BE2C (cell line): ENCODE measurements around the gene SART1.

ENCODE experiments used
- DNase-seq: peaks from one replicate; pipeline ENCODE4 v3.0.0-alpha.2; 2020
- H3K27me3 ChIP-seq: fragments of 250-450 bp; sonication (Bioruptor Pico); 2 replicates; pipeline ENCODE4 v1.5.1; 2020; ENCODE audit warnings: mild to moderate bottlenecking
- H3K36me3 ChIP-seq: fragments of 250-450 bp; sonication (Bioruptor Pico); 2 replicates; pipeline ENCODE4 v1.5.1; 2020; ENCODE audit warnings: mild to moderate bottlenecking
- H3K4me1 ChIP-seq: fragments of 250-450 bp; sonication (Bioruptor Pico); 2 replicates; pipeline ENCODE4 v1.5.1; 2020
- H3K4me3 ChIP-seq: 2 replicates; pipeline ENCODE4 v1.5.1; 2011; ENCODE audit warnings: low read depth, low read length
- H3K9me3 ChIP-seq: fragments of 250-450 bp; sonication (Bioruptor Pico); 2 replicates; pipeline ENCODE4 v1.5.1; 2020
- TF ChIP-seq, protein P1 (sequence below): IDR thresholded peaks from 2 replicates; pipeline ENCODE4 v1.5.1; 2012; ENCODE audit warnings: mild to moderate bottlenecking, low read depth, low read length

Gene SART1

DNA sequence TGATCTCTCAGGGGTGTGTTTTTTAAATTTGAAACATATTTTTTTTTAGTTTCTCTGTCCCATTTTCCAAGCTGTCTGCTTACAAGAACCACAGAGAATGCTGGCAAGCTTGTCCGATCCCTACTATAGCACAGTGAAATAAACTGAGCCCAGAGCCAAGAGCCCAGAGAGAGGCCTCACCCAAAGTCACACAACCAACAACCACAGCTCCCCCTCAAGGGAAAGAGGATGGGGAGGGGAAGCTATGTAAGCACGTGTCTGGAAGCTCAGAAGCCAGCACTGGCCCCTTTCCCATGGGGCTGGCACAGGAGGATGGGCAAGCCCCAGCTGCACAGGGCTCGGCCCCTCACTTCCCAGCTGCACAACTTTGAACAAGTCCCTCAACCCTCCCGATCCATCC, 3.2 kb upstream of the SART1 start:
- DNase-seq: no peak
- TF ChIP-seq, protein P1, sequence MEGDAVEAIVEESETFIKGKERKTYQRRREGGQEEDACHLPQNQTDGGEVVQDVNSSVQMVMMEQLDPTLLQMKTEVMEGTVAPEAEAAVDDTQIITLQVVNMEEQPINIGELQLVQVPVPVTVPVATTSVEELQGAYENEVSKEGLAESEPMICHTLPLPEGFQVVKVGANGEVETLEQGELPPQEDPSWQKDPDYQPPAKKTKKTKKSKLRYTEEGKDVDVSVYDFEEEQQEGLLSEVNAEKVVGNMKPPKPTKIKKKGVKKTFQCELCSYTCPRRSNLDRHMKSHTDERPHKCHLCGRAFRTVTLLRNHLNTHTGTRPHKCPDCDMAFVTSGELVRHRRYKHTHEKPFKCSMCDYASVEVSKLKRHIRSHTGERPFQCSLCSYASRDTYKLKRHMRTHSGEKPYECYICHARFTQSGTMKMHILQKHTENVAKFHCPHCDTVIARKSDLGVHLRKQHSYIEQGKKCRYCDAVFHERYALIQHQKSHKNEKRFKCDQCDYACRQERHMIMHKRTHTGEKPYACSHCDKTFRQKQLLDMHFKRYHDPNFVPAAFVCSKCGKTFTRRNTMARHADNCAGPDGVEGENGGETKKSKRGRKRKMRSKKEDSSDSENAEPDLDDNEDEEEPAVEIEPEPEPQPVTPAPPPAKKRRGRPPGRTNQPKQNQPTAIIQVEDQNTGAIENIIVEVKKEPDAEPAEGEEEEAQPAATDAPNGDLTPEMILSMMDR: no peak
- no peak overlapping the region for H3K4me3 ChIP-seq
- H3K36me3 ChIP-seq: no peaks in the 10 kb centered on the region; the same call in 1 of the 2 replicates
- H3K27me3 ChIP-seq: peaks cover 3% of the 10 kb centered on the region
- H3K9me3 ChIP-seq: no peaks in the 10 kb centered on the region
- no peaks in the 10 kb centered on the region for H3K4me1 ChIP-seq

DNA sequence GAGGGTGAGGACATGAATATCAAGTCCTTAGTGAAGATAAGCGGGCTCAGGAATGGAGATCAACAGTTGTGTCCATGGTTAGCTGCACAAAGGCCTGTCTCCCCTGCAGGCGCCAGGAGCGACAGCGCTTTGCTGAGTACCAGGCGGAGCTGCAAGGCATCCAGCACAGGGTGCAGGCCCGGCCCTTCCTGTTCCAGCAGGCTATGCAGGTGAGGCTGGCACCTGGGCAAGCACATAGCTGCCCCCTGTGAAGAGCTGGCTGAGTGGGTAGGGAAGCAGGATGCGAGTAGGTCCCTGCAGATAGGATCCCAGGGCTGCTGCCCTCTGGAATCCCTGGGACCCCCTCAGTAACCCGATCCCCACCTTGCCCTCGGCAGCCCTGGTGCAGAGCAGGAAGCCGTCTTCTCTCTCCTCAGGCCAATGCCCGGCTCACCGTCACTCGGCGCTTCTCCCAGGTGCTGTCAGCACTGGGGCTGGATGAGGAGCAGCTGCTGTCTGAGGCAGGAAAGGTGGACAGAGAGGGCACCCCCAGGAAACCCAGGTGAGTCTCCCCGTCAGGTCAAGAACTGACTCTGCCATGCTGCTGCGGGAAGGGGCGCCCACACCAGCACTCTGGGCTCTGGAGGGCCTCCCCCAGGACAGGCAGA, 2.6 kb upstream of the SART1 start:
- H3K9me3 ChIP-seq: no peaks in the 10 kb centered on the region
- H3K27me3 ChIP-seq: peaks cover 3% of the 10 kb centered on the region
- no peaks in the 10 kb centered on the region for H3K4me1 ChIP-seq
- no peak for DNase-seq
- TF ChIP-seq, protein P1: no peak
- peaks cover 3% of the 10 kb centered on the region for H3K36me3 ChIP-seq
- no peak overlapping the region for H3K4me3 ChIP-seq

DNA sequence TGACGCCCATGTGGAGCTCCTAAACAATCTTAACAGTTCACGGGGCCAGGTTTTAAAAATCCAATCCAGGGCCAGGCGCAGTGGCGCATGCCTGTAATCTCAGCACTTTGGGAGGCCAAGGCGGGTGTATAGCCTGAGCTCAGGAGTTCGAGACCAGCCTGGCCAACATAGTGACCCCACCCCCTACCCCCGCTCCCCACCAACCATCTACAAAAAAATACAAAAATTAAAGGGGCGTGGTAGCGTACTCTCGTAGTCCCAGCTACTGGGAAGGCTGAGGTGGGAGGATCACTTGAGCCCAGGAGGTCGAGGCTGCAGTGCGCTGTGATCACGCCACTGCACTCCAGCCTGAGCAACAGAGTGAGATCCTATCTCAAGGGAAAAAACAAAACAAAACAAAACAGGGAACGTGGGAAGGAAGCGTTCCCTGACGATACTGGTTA, 689 bp upstream of the SART1 start:
- H3K4me1 ChIP-seq: no peaks in the 10 kb centered on the region
- peaks cover under 1% of the 10 kb centered on the region; the same call in 1 of the 2 replicates for H3K27me3 ChIP-seq
- TF ChIP-seq, protein P1: no peak
- DNase-seq: no peak
- H3K36me3 ChIP-seq: peaks cover 22% of the 10 kb centered on the region
- no peaks in the 10 kb centered on the region for H3K9me3 ChIP-seq
- H3K4me3 ChIP-seq: peak overlapping the region; percentile 94

DNA sequence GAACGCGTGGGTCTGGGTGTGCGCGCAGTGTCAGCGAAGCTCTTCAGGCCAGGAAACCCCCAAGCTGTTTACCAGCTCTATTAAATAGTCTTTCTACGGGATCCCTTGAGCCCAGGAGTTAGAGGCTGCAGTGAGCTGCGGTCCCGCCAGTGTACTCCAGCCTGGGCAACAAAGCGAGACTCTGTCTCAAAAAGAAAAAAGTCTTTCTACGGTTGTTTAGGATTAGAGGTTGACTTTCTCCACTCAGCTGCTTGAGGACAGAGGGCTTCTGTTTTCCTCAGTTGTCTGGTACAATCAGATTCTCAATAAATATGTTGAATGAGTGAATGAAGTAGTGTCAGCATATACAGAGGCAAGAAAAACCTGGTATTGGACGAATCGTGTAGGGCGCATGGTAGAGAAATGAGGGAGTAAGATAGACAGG, 619 bp downstream of the SART1 start:
- Histone ChIP-seq H3K36me3 (peaks cover 35% of the 10 kb centered on the region), H3K4me1 (no peaks in the 10 kb centered on the region), H3K27me3 (no peaks in the 10 kb centered on the region), H3K9me3 (no peaks in the 10 kb centered on the region), H3K4me3 (peak overlapping the region; percentile 94)
- DNase-seq: no peak
- TF ChIP-seq, protein P1: no peak

DNA sequence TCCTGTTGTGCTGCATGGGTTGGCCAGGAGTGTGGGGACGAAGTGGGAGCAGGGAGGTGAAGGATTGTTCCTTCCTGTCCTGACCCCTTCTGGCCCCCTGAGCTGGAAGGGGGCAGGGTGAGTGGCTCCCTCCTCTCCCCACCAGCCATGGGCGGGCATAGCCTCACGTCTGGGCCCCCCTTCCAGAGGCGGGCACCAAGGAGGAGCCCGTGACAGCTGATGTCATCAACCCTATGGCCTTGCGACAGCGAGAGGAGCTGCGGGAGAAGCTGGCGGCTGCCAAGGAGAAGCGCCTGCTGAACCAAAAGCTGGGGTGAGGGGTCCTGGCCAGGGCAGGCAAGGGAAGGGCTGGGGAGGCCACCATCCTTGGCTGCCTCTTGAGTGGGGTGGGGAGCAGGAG, 3.4 kb downstream of the SART1 start:
- TF ChIP-seq, protein P1: no peak
- Histone ChIP-seq H3K27me3 (no peaks in the 10 kb centered on the region), H3K36me3 (peaks cover 53% of the 10 kb centered on the region), H3K4me3 (no peak overlapping the region), H3K4me1 (no peaks in the 10 kb centered on the region), H3K9me3 (no peaks in the 10 kb centered on the region)
- DNase-seq: no peak

DNA sequence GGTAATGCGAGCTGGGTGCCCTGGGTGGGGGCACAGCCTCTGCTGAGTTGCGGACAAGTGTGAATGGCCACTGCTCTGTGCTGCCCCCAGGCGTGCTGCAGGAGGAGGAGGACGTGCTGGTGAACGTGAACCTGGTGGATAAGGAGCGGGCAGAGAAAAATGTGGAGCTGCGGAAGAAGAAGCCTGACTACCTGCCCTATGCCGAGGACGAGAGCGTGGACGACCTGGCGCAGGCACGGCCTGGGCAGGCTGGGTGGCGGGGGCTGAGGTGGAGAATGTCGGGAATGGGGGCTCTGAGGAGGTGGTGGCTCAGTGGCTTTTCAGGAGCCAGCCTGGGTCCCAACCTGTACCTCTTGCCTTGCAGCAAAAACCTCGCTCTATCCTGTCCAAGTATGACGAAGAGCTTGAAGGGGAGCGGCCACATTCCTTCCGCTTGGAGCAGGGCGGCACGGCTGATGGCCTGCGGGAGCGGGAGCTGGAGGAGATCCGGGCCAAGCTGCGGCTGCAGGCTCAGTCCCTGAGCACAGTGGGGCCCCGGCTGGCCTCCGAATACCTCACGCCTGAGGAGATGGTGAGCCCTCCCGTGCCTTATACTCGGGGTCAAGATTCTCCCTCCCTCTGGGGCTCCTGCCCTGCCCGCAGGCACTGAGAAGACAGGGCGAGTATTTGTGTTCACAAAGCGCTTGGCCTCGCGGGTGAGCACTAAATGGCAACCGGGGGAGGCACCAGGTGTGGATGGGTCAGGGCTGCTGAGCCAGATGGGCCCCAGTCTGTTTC, 4.6 kb downstream of the SART1 start:
- peaks cover 53% of the 10 kb centered on the region for H3K36me3 ChIP-seq
- TF ChIP-seq, protein P1: no peak
- H3K27me3 ChIP-seq: no peaks in the 10 kb centered on the region
- no peaks in the 10 kb centered on the region for H3K4me1 ChIP-seq
- H3K9me3 ChIP-seq: no peaks in the 10 kb centered on the region
- DNase-seq: no peak
- no peak overlapping the region for H3K4me3 ChIP-seq
